Measurements from ENCODE around the gene SYT6. TPM values are rescaled to one million over a fixed set of nuclear protein-coding genes. Genes with fewer than 3 reads are reported as not detected.
"Not testable (repeated sequence)": the region's sequence is repeated elsewhere in the genome, so short reads cannot be mapped to it uniquely, and the experiment has no call there.

Gene SYT6
- polyA plus RNA-seq, 3 donors, result 1.3 to 1.5 (median 1.4) TPM

DNA sequence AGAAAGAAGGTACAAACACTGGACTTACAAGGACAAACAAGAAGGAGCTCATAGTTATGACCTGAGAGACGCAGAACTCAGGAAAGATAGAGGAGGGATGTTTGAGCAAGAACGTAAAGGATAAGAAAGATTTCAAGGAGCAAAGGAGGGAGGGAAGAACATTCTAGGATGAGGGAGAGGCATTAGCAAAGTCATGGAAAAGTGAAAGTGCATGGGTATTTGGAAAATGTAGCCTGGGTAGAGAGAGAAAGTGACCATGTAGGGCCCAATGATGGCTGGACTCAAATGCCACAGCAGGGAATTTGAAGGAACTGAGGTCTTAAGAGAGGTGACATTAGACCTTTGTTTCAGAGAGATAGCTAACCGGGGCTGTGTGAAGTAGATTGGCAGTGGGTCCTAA lies 76.5 kb downstream of the SYT6 start:
- DNase-seq (ENCODE audit: low read depth in 3 of 3, low spot score in 2 of 3), result no peak

DNA sequence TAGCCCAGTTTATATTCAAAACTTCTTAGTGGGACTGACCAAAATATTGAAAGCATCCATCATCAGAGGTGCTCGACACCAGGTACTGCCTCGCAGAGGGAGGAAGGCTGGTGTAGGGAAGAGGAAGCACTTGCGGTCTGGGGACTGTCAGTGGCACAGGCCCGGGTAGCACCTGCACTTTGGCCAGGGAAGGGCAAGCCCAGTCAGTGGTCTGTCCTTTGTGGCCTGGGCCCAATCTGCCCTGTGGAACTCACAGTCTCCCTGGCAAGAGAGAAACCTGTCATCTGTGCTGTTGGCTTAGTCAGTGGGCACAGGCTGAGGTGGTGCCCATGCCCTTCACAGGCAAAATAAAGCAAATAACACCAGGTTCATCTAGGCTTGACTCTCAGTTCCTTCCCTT lies 77.4 kb downstream of the SYT6 start:
- no peak for DNase-seq (ENCODE audit: low read depth in 3 of 3, low spot score in 2 of 3)

DNA sequence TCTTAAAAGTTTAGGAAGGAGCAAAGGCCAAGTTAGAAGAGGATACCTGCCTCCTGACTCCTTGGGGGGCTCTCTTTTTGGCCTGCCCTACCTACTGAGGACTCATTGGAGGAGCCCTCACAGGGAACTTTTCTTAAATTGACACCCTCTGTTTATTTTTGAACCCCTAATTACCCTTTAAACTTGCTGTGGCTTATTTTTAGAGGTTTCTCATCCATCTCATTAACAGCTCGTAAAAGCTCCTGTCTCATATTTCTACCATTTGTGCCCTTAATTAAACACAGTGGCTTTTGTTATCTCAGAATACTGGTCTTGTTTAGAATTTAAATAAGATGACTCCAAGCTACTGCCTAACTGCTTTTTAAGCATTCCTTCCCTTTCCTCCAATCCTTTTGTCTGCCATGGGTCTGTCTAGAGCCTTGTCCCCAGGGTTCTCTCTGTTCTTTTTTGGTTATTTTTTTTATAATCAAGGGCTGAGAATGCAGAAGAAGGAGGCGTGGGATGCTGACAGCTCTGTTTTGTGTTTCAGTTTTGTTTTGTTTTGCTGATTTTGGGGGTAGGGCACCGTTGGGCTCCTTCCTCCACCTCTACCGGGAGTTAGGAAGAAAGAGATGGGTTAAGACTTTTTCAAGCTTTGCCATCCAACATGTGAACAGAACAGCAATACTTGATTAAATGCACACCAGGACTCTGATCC lies 78.0 kb downstream of the SYT6 start:
- no peak for DNase-seq (ENCODE audit: low read depth in 3 of 3, low spot score in 2 of 3)

DNA sequence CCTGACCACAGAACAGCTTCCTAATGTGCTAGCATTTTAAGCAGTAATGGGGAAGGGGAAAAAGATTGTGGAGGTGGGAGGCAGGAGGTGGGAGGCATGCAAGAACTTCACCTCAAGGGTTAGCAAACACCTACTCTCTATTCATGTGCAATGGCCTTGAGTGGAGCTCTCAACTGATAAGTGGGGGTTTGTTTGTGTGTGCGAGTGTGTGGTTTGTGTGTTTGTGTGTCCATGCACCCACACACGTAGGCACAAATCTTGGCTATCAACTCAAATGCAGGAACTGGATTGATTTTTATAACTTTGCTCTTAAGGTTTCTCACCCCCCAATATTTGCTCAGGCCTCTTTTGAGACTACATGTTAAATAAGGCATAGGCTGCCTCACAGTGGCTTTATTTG lies 78.6 kb downstream of the SYT6 start:
- DNase-seq (ENCODE audit: low read depth in 3 of 3, low spot score in 2 of 3), result no peak

DNA sequence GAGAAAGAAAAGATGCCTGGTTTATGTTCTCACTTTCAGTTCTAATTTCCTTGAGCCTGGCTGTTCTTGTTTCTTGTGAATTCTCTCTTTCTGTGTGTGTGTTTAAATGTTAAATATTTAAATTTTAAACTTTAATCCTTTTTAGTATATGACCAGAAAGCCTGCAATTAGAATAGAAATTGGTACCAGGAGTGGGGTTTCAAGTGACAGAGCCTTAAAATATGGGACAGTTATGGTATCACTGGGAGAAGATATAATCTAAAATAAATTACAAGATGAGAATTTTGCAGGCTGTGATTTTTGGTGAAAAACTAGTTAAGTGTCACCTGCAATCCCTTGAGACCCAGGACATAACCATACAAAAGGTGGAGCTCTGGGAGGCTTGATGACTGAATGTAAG lies 81.4 kb downstream of the SYT6 start:
- DNase-seq (ENCODE audit: low read depth in 3 of 3, low spot score in 2 of 3), result no peak

DNA sequence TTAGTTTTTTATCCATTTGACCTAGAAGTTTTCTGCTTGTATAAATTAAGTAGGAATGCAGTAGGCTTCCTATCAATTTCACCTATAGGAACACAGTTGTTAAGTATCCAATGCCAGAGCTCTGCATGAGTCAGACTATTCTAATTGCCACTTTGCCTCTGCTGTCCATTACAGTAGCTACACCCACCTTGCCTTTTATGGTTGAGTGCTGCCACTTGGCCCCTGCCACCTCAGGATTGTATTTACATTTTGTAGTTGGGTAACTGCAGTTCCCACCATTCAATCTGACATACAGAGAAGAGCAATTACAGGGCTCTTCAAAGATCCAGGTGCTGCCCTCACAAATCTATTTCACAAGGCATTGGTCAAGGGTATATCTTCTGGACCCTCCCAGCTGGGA lies 83.9 kb downstream of the SYT6 start:
- not testable (repeated sequence) for DNase-seq (ENCODE audit: low read depth in 3 of 3, low spot score in 2 of 3)

DNA sequence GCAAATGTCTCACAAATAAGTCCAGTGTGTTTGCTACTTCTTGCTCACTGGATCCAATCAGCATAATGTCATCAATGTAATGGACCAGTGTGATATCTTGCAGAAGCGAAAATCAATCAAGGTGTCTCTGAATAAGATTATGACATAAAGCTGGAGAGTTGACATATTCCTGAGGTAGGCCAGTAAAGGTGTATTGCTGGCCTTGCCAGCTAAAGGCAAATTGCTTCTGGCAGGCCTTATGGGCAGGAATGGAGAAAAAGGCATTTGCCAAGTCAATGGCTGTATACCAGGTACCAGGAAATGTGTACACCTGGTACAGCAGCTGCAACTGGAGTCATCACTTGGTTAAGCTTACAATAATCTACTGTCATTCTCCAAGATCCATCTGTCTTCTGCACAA lies 85.0 kb downstream of the SYT6 start:
- DNase-seq (ENCODE audit: low read depth in 3 of 3, low spot score in 2 of 3), result not testable (repeated sequence)

DNA sequence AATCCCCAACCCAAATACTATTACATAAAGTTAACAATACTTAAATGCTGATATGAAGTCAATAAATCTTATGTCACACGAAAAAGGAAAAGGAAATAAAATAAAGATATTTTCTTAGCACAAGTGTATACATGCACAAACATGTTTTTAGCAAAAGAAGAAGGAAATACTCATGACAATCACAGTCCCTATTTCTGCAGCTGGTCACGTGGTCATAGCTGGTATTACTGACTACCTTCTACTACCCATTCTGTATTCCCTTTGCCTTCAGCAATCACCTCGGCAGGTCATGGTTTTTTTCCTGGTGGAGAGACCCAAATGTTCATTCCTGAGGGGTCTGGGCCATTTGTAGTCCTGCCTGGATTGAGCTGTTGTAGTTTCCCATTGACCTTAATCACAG lies 88.0 kb downstream of the SYT6 start:
- DNase-seq (ENCODE audit: low read depth in 3 of 3, low spot score in 2 of 3), result not testable (repeated sequence)

DNA sequence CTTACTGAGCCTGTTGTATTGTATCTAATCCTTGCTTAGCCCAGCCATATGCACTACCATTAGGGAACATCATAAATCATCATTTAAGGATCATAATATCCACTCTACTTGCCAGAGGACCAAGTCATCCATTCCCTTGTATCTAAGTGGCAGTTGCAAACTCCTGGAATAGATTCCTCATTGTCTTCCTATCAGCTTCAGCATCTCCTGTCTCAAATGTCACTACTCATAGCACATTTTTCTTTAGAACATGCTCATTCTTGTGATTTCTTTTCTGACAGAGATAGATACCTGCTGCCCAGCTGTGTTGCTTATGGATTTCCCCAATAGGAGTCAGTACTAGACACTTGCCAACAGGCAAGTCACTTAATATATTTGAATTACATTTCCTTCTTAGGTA lies 90.1 kb downstream of the SYT6 start:
- no peak for DNase-seq (ENCODE audit: low read depth in 3 of 3, low spot score in 2 of 3)

DNA sequence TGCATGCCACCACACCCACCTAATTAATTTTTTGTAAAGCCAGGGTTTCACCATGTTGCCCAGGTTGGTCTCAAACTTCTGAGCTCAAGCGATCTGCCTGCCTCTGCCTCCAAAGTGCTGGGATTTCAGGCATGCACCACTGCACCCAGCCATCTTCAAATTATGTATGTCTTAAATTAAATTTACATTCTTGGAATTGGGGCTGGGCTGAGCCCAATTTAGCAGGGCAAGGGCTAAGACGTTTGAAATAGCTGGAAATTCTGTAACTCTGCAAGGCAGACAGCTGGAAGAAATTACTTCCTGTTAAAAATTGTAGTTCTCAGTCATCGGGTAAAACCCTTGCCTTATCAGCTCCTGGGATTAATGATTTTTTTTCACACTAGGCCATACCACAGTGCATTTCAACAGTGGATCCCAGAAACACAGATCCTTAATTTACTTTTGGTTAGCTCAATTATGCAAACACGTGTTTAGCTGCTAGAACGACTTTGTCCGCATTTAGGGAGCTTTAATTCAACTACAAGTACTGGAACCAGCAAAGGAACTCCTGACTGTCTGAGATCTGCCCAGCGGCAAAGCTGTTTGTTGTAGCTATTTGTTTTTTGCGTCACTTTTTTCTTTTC lies 91.1 kb downstream of the SYT6 start:
- no peak for DNase-seq (ENCODE audit: low read depth in 3 of 3, low spot score in 2 of 3)

DNA sequence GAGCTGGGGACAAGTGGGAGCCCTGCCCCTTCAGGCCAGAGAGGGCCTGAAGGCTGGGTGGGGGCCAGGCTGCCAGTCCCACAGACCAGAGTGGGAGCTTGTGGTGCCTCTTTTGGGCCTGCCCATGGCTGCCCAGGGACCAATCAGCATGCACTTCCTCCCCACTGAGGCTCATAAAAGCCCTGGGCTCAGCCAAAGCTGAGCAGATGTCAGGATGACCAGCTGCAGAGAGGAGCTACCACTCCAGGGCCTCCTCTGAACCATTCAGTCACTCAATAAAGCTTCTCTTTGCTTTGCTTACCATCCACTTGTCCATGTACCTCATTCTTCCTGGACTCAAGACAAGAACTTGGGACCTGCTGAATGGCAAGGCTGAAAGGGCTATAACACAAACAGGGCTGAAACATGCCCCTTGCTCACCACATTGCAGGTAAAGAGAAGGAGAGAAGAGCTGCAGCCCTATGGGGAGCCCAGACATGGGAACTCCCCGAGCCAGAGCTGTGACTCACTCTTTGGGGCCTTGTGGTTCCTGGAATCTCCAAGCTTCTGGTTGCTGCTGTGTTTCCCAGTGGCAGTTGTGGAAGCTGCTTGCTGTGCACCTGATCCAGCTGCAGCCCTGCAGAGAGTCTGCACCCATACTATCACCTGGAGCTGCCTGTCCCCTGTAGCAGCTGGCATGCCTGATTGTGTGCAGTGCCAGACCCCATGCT lies 92.4 kb downstream of the SYT6 start:
- DNase-seq (ENCODE audit: low read depth in 3 of 3, low spot score in 2 of 3), result no peak

DNA sequence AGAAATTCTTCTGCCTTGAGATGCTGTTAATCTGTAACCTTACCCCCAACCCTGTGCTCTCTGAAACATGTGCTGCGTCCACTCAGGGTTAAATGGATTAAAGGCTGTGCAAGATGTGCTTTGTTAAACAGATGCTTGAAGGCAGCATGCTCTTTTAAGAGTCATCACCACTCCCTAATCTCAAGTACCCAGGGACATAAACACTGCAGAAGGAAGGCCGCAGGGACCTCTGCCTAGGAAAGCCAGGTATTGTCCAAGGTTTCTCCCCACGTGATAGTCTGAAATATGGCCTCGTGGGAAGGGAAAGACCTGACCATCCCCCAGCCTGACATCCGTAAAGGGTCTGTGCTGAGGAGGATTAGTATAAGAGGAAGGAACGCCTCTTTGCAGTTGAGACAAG lies 95.4 kb downstream of the SYT6 start:
- DNase-seq (ENCODE audit: low read depth in 3 of 3, low spot score in 2 of 3), result not testable (repeated sequence)

DNA sequence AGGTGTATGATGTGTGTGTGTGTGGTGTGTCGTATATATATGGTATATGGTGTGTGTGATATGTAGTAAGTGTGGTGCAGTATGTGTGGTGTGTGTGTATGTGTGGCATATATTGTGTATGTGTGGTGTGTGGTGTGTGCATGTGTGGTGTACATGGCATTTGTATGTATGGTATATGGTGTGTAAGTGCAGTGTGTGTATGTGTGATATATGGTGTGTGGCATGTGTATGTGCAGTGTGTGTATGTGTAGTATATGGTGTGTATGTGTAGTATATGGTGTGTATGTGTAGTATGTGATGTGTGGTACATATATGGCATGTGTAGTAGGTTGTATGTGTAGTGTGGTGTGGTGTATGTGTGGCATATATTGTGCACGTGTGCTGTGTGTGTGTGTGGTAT lies 99.5 kb downstream of the SYT6 start:
- no peak for DNase-seq (ENCODE audit: low read depth in 3 of 3, low spot score in 2 of 3)

DNA sequence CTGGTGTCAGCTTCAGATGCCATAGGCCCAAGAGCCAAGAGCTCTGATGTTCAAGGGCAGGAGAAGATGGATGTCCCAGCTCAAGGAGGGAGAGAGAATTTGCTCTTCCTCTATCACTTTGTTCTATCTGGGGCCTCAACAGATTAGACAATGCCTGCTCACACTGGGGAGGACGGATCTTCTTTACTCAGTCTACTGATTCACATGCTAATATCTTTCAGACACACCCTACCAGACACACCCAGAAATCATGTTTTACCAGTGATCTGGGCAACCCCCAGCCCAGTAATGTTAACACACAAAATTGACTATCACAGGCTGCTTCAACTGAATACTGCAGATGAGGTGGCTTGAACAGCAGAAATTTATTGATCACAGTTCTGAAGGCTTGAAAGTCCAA lies 105.4 kb downstream of the SYT6 start:
- DNase-seq (ENCODE audit: low read depth in 3 of 3, low spot score in 2 of 3), result no peak

DNA sequence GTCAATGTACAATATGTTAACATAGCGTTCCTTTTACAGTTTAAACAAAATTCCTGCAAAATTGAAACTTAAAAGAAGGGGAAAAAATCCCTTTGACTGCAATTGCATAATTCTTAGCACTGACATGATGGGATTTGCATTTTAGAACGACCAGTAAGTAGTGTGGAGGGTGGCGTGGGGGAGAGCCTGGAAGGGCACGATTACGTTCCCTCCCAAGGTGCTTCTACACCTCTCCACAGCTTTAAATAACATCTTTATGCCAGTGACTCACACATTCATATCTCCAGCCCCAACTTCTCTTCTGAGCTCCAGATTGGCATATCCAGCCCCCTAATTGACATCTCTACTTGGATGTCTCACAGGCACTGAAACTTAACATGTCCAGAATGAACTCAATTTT lies 110.1 kb downstream of the SYT6 start:
- no peak for DNase-seq (ENCODE audit: low read depth in 3 of 3, low spot score in 2 of 3)

DNA sequence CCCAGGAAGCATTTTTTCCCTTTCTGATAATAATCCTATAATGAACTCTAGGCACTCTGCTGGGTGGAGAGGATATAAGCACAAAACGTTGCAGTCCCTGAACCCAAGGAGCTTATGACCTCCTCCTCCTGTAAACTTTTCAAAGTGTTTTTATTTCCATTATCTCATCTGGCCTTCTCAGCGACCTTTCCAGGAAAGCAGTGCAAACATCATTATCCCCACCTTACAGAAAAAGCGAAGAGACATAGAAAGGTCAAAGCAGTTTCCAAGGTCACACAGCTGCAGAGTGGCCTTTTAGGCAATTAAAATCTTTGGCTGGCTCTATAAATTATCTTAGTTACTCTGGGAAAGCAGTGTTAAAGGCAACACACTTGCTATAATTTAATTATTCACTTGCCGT lies 110.6 kb downstream of the SYT6 start:
- DNase-seq (ENCODE audit: low read depth in 3 of 3, low spot score in 2 of 3), result no peak

DNA sequence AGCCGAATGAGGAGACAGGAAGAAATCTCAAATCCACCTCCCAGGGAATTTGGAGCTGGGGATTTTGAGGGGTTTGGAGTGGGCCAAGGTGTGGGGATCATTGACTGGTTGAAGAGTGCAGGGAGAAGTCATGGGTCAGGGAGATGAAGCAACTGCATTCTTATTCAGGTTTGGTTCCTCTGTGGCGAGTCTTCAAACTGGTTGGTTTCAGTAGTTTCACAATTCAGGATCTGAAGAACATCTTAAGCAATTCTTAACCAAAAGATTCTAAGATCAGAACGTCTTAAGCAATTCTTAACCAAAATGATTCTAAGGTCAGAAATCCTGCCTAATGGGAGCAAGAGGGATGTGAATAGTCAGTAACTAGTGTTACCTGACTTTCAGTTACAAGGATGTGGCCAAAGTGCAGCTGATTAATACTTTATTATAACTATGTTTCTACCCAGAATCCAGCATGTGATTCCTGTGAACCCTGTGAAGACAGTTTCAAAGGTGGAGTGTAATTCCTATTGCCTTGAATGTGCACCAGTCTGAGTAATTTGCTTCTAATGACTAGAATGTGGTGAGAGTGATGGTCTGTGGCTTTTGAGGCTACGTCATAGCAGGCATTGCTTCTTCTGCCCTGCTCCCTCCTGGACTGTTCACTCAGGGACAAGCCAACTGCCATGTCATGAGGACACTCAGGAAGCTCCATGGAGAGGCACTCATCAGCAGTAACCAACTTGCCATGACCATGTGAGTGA lies 113.2 kb downstream of the SYT6 start:
- no peak for DNase-seq (ENCODE audit: low read depth in 3 of 3, low spot score in 2 of 3)
